IMR-90 (cell line): ENCODE data around the gene RANBP3. TPM values are rescaled to one million over a fixed set of nuclear protein-coding genes. Genes with fewer than 3 reads are reported as not detected.

Experiments
- ATAC-seq: fragments of 200-7000 bp; cut with Tn5 transposase; 2 replicates; pipeline ENCODE4 v1.9.1; 2020; ENCODE audit warnings: low read depth, mild to moderate bottlenecking, moderate library complexity
- BruUV-seq: library from RNA; stranded (reverse); fragments of 400-500 nt; replicated peaks from 2 replicates; lab custom pipeline; 2021; lab: Mats Ljungman, UMichigan
- CTCF ChIA-PET: fragments of 300-600 bp; formaldehyde crosslinking; extraction: SDS; loops from one replicate; lab custom pipeline; 2021; ENCODE audit warnings: antibody characterized with exemption; lab: Yijun Ruan, JAX
- POLR2A ChIA-PET: fragments of 300-600 bp; sonication (Branson Sonifier 250); formaldehyde crosslinking; loops from one replicate; lab custom pipeline; 2022; ENCODE audit warnings: antibody characterized with exemption; ENCODE audit not compliant: unreplicated experiment; lab: Charles Lee
- DNase-seq: peaks from one replicate; pipeline ENCODE4 v3.0.0; 2013
- H2AFZ ChIP-seq: replicated peaks from 2 replicates; pipeline ENCODE3; 2013; ENCODE audit warnings: low read length, mild to moderate bottlenecking; ENCODE audit not compliant: poor library complexity
- H2AK5ac ChIP-seq: 2 replicates; pipeline ENCODE4 v1.6.1; 2013; ENCODE audit warnings: low read depth, low read length, inconsistent platforms
- H2AK9ac ChIP-seq: replicated peaks from 2 replicates; pipeline ENCODE3; 2013; ENCODE audit warnings: mild to moderate bottlenecking, low read depth, low read length, moderate library complexity; ENCODE audit not compliant: poor library complexity
- H2BK120ac ChIP-seq: 2 replicates; pipeline ENCODE4 v1.6.1; 2013; ENCODE audit warnings: low read depth, low read length, inconsistent platforms
- H2BK15ac ChIP-seq: 3 replicates; pipeline ENCODE4 v1.6.1; 2013; ENCODE audit warnings: low read depth, low read length, inconsistent platforms
- H2BK20ac ChIP-seq: 2 replicates; pipeline ENCODE4 v1.6.1; 2013; ENCODE audit warnings: low read depth, mild to moderate bottlenecking, inconsistent platforms, low read length, moderate library complexity
- H2BK5ac ChIP-seq: 2 replicates; pipeline ENCODE4 v1.6.1; 2013; ENCODE audit warnings: mild to moderate bottlenecking, low read depth, low read length, inconsistent platforms; ENCODE audit not compliant: poor library complexity, severe bottlenecking
- H3K14ac ChIP-seq: replicated peaks from 2 replicates; pipeline ENCODE4 v1.6.1; 2013; ENCODE audit warnings: low read depth, low read length, inconsistent platforms
- H3K18ac ChIP-seq: 2 replicates; pipeline ENCODE4 v1.6.1; 2013; ENCODE audit warnings: low read depth, low read length, control low read depth
- H3K23ac ChIP-seq: 2 replicates; pipeline ENCODE4 v1.6.1; 2013; ENCODE audit warnings: low read depth, low read length, inconsistent platforms
- H3K27ac ChIP-seq: 2 replicates; pipeline ENCODE4 v1.5.1; 2013; ENCODE audit warnings: mild to moderate bottlenecking, control low read depth, low read length; ENCODE audit not compliant: insufficient read depth
- H3K27me3 ChIP-seq: 2 replicates; pipeline ENCODE4 v1.6.1; 2013; ENCODE audit warnings: low read length; ENCODE audit not compliant: control insufficient read depth, insufficient read depth
- H3K36me3 ChIP-seq: 2 replicates; pipeline ENCODE4 v1.6.1; 2013; ENCODE audit warnings: low read length, mixed read lengths; ENCODE audit not compliant: control insufficient read depth, insufficient read depth
- H3K4ac ChIP-seq: 2 replicates; pipeline ENCODE4 v1.6.1; 2013; ENCODE audit warnings: low read depth, low read length, inconsistent platforms
- H3K4me1 ChIP-seq: 2 replicates; pipeline ENCODE4 v1.6.1; 2013; ENCODE audit warnings: low read length, mixed read lengths; ENCODE audit not compliant: control insufficient read depth, insufficient read depth
- H3K4me2 ChIP-seq: 2 replicates; pipeline ENCODE4 v1.6.1; 2013; ENCODE audit warnings: low read depth, mild to moderate bottlenecking, control low read depth, low read length, moderate library complexity
- H3K4me3 ChIP-seq: 2 replicates; pipeline ENCODE4 v1.5.1; 2013; ENCODE audit warnings: low read depth, mild to moderate bottlenecking, control low read depth, low read length, moderate library complexity; ENCODE audit not compliant: insufficient read depth
- H3K56ac ChIP-seq: 2 replicates; pipeline ENCODE4 v1.6.1; 2013; ENCODE audit warnings: low read length, inconsistent platforms; ENCODE audit not compliant: insufficient read depth; ENCODE audit errors: extremely low read depth
- H3K79me1 ChIP-seq, 2 experiments: 2 replicates each; pipeline ENCODE4 v1.6.1; 2013; ENCODE audit warnings: low read length in 2 of 2, inconsistent platforms in 1 of 2, low read depth in 1 of 2
- H3K9ac ChIP-seq: 2 replicates; pipeline ENCODE4 v1.6.1; 2013; ENCODE audit warnings: low read depth, low read length, control low read depth
- H3K9me1 ChIP-seq: 2 replicates; pipeline ENCODE4 v1.6.1; 2013; ENCODE audit warnings: low read length, inconsistent platforms; ENCODE audit not compliant: insufficient read depth
- H3K9me3 ChIP-seq: 2 replicates; pipeline ENCODE4 v1.6.1; 2013; ENCODE audit warnings: low read length; ENCODE audit not compliant: control insufficient read depth, insufficient read depth
- H4K20me1 ChIP-seq: 2 replicates; pipeline ENCODE4 v1.6.1; 2013; ENCODE audit warnings: low read length, inconsistent platforms; ENCODE audit not compliant: insufficient read depth
- H4K5ac ChIP-seq: 2 replicates; pipeline ENCODE4 v1.6.1; 2013; ENCODE audit warnings: mild to moderate bottlenecking, low read depth, low read length, control low read depth
- H4K8ac ChIP-seq, 2 experiments: 2 replicates each; pipeline ENCODE4 v1.6.1; 2013; ENCODE audit warnings: low read depth in 2 of 2, low read length in 2 of 2, control low read depth in 1 of 2, inconsistent platforms in 1 of 2
- H4K91ac ChIP-seq: 2 replicates; pipeline ENCODE4 v1.6.1; 2013; ENCODE audit warnings: low read depth, low read length, inconsistent platforms; ENCODE audit not compliant: insufficient read depth
- CEBPB ChIP-seq: IDR thresholded peaks from 2 replicates; pipeline ENCODE4 v1.6.1; 2012; ENCODE audit warnings: low read depth, low read length, improper control_type of control experiment
- CHD1 ChIP-seq: IDR thresholded peaks from 2 replicates; pipeline ENCODE4 v1.6.1; 2012; ENCODE audit warnings: low read depth, low read length, improper control_type of control experiment
- ELK1 ChIP-seq: fragments of 150-350 bp; IDR thresholded peaks from 2 replicates; pipeline ENCODE4 v1.6.1; 2016; ENCODE audit warnings: low read depth, mild to moderate bottlenecking, low read length, moderate library complexity, borderline replicate concordance
- RFX5 ChIP-seq: IDR thresholded peaks from 2 replicates; pipeline ENCODE4 v1.8.0; 2012; ENCODE audit warnings: low read depth, mild to moderate bottlenecking, low read length, moderate library complexity
- WGBS, 2 experiments: methylation state at CpG; one replicate each; pipeline versions ENCODE4 v1.1.5 to v1.1.7; 2013; ENCODE audit warnings: missing lambda C conversion rate in 2 of 2; ENCODE audit not compliant: insufficient read length in 1 of 2; ENCODE audit errors: extremely low coverage in 2 of 2; 5-methylcytosine and 5-hydroxymethylcytosine counted together
- dilution Hi-C: fragments of 300-500 bp; cut with HindIII; formaldehyde crosslinking; loops from one replicate; pipeline ENCODE4 v1.14.3; 2018; ENCODE audit warnings: low sequenced_read_pairs; ENCODE audit not compliant: unreplicated experiment
- in situ Hi-C: fragments of 300-500 bp; cut with MboI; formaldehyde crosslinking; loops from 3 replicates; pipeline ENCODE4 v1.14.3; 2019; ENCODE audit warnings: low sequenced_read_pairs, inconsistent platforms, mixed read lengths
- intact Hi-C: fragments of 100-400 bp; cut with micrococcal nuclease; formaldehyde crosslinking; loops from 2 replicates; pipeline ENCODE4 v1.10.0; 2022
- polyA plus RNA-seq, 3 experiments: library from polyadenylated mRNA; depleted of rRNA; stranded (reverse); fragments of >200 nt; gene quantifications; 2 replicates each; pipeline ENCODE4 v1.2.3, GENCODE V29; 2012; ENCODE audit warnings: low replicate concordance in 1 of 3
- total RNA-seq: library from RNA; depleted of rRNA; stranded (reverse); fragments of >200 nt; gene quantifications from 2 replicates; pipeline ENCODE4 v1.2.3, GENCODE V29; 2012

The RANBP3 gene
- total and polyA plus RNA-seq, 2 of the 4 experiments (the other 2 are of a cell fraction), result 42.5 to 111 TPM

DNA sequence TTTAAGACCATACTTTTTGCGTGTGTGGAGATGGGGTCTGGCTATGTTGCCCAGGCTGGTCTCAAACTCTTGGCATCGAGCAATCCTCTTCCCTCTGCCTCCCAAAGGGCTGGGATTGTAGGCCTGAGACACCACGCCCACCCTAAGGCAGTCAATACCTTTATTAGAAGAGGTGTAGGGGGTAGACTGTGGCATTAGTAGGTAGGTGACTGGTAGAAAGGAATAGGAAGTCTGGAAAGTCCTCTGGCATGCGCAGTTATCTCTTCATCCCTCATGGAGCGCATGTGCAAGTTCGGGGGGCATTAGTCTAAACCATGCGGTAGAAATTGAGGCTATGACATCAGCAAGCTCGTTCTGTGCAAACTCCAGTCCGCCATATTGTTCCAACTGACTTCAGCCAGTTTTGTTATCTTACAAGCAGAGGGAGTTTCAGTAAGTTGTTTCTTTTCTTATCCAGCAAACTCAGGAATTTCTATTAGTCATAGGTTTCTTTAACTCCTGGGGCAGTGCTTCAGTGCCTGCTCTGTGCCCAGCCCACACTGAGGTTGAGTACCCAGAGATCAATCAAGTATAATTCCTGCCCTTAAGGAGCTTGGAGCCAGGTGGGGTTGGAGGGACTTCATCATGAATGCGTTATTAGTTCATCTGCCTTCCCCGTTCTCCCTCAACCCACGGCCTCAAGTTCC is 7.3 kb upstream of the RANBP3 start (continued):
- TF ChIP-seq CEBPB (no peak), RFX5 (no peak)

DNA sequence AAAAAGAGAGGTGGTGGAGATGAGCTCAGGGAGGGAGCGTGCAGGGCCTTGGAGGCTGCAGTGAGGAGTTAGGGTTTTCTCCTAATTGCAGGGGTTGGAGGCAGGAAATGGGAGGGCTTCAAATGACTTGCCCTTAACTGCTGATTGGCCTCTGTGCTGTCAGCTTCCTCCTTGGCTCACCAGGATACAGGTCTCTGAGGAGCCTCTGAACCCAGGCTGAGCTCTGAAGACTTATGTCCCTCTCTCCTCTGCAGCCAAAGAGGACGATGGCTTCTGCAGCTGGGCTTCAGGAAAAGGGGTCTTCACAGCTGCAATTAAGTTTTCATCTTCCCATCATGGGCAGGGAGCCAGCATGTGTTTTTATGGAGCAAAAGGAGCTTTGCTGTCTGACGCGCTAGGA is 6.7 kb upstream of the RANBP3 start:
- Histone ChIP-seq H3K14ac (no peak overlapping the region), H3K9me1 (peaks cover 22% of the 10 kb centered on the region; the same call in 1 of the 2 replicates), H4K8ac (peak overlapping the region; percentile 67 to 93; a peak in 3 of 4 replicates), H3K56ac (no peak overlapping the region), H4K91ac (no peak overlapping the region), H2AK9ac (peak overlapping the region; percentile 5), H3K27ac (no peak overlapping the region), H3K27me3 (no peaks in the 10 kb centered on the region), H2BK15ac (no peak overlapping the region), H2BK5ac (no peak overlapping the region), H3K4me1 (peaks cover 19% of the 10 kb centered on the region), H2AK5ac (peak overlapping the region; percentile 86), H4K20me1 (no peaks in the 10 kb centered on the region), H2AFZ (no peak overlapping the region), H3K4me2 (no peak overlapping the region), H3K18ac (no peak overlapping the region), H3K9me3 (no peaks in the 10 kb centered on the region), H4K5ac (no peak overlapping the region), H3K79me1 (peaks cover 1 to 10% of the 10 kb centered on the region in 2 experiments; a peak in 3 of 4 replicates), H3K9ac (no peak overlapping the region), H2BK120ac (no peak overlapping the region), H3K4me3 (no peak overlapping the region), H2BK20ac (no peak overlapping the region), H3K23ac (no peak overlapping the region), H3K36me3 (no peaks in the 10 kb centered on the region), H3K4ac (no peak overlapping the region; the same call in 1 of the 2 replicates)
- intact Hi-C loops, result no loop called here
- WGBS, 2 experiments, result no CpG with 5 or more reads among the region's 4 CpGs
- in situ Hi-C loops, result loop anchor here (10.0 kb wide), 1 partner anchor 140 kb away; no protein-coding TSS in a partner anchor
- no peak for TF ChIP-seq ELK1
- TF ChIP-seq CHD1, result no peak
- TF ChIP-seq CEBPB, result no peak
- CTCF ChIA-PET, result interaction anchor here (0.7 to 0.8 kb wide), 2 partner anchors 12 to 38 kb away, joined by 3 read pairs; no protein-coding TSS in a partner anchor
- dilution Hi-C loops, result no loop called here
- BruUV-seq, result no TSS peak
- no peak for ATAC-seq
- POLR2A ChIA-PET, result interaction anchor here (0.6 kb wide), 1 partner anchor 314 kb away, joined by 6 read pairs; no protein-coding TSS in a partner anchor
- no peak for DNase-seq
